ENCODE results near the gene CACNA1C.

The CACNA1C gene

DNA sequence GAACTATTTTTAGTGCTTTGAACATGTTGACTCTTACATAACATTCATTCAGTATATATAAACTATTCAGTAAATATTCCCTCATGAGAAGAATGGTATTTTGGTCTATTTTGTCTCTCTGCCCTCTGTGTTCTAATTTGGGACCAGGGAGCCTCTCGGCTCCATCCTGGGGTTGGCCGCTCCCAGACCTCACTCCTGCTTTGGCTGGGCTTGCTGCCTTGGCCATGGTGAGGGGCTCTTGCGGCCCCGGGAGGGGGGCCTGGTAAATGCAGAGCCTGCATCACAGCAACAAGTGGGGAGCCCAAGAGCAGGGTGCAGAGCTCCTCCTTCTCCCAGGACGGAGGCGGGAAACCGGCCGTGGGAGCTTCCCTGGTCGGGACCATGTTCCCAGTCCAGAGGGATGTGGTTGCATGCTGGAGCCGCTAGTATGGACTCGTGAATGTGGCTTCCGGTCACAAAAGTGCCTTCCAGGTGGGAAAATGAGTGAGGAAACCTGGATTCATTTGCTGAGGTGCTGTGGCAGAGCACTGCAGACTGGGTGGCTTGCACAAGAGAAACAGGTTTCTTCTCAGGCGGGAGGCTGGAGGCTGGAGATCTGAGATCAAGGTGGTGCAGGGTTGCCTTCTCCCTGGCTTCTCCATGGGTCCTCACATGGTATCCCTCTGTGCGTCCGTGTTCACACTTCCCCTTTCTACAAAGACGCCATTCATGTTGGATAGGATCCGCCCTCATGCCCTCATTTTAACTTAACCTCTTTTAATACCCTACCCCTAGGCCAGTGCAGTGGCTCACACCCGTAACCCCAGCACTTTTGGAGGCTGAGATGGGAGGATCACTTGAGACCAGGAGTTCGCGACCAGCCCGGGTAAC, 250.2 kb downstream of the CACNA1C start:
- DNase-seq = no peak

DNA sequence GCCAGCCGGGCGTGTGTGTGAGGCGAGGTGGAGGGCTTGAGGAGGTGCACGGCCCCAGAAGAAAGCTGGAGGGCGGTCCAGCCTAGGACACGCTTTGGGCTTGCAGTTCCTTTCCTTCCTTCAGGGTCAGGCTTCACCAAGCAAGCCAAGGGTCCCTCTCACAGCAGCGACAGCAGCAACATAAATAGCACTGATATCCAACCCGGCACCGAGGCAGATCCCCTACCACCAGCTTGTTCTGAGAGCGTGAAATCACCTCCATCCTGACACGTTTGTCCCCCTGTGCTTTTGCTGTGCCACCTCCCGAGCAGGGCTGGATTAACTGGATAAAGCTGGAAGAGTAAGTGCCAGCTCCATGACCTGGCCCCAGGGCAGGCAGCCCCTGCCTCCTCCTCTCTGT, 251.4 kb downstream of the CACNA1C start:
- DNase-seq = no peak

DNA sequence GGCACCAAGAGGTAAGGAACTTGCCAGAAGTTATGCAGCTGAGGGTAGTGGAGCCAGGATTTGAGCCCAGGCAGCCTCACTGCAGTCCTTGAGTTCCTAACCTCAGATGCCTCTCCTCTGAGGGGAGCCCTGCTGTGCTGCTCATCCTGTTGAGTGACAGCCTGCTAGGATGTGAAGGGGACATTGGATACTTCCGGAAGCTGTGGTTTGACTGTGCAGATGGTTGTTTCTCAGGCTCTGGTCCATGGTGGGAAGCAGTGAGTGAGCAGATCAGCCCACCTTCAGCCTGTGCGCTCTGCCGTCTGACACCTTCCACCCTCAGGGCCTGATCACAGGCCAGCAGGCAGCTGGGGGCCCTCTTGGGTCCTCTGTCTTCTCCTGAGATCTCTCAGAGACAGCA, 253.2 kb downstream of the CACNA1C start:
- DNase-seq = no peak

DNA sequence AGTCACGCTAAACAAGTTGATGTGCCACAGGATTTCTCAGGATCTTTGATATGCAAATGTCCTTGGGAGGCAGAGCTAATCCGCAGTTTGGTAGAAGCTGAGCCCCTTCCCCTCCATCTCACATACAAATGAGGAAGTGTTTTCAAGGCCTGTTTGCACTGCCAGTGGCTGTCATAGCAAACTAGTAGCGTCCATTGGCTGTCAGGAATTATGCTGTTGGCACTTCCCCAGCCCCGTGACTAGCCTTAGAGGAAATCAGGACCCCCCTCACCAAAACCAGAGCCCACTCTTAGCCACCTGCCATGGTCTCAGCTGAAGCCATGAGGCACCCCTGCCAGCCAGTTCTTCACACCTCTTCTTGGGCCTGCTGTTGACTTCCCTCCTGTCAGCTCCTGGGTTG, 253.9 kb downstream of the CACNA1C start:
- DNase-seq = no peak

DNA sequence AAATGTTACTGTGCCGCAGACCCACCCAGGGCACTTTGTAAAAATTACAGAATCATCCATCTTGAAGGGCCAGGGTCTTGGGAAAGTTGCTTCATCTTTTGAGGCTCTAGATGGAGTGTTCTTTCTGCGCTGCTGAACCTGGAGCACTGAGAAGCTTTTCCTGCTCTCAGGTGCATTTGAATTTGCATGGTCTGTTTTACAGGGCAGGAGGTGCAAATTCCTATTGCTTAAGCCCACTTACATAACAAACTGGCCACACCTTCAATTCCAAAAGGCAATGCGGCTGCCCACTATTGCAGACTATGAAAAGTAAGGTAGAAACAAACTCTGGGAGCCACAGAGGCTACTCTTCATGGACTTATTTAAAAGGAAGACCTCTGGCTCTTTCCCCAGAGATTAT, 254.8 kb downstream of the CACNA1C start:
- DNase-seq = no peak

DNA sequence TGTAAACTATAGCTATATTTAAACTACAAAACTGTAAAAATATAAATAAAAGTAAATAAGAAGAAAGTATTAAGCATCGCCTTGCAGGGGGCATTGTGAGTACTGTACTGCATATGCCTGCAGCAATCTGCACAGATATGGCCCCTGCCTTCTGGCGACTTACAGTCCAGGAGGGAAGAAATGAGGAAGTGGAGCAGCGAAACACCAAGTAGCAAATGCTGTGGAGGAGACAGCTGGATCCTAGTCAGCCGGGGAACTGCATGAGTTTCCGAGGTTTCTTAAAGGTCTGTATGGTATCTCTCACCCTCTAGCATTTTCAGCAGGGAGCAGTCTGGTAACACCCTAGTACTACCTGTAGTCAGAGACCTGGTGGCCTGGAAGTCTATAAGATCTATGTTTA, 256.9 kb downstream of the CACNA1C start:
- DNase-seq = no peak

DNA sequence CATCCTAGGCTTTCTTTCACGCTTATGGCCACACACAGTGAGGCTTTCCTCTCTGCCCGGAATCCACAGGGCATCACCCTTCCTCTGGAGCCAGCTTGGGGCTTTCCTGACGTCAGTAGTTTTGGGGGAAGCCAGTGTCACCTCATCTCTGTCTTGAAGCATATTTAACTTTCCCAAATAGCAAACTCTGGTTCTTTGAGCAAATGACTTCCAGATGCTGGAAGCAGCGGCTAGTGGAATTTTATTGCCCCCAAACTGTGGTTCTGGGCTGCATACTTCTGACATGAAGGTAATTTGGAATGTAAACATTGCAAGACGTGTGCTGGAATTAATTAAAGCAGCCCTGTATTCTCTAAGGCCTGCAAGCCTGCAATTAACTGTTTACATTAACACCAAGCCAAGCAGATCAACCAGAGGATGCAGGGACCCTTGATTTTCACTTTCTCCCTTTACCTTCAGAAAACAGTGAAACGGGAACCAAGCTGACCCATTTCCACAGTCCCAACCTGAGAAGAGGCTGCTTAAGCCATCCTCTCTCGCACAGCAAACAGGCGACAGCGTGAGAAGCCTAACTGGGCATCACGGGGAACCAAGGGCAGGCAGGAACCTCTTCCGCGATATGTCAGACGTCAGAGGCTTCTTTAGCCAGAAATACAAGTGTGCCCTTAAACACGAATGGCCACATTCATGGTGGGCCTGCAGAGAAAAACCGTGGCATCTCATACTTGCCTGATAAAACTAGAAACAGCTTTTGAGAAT, 258.4 kb downstream of the CACNA1C start:
- no peak for DNase-seq

DNA sequence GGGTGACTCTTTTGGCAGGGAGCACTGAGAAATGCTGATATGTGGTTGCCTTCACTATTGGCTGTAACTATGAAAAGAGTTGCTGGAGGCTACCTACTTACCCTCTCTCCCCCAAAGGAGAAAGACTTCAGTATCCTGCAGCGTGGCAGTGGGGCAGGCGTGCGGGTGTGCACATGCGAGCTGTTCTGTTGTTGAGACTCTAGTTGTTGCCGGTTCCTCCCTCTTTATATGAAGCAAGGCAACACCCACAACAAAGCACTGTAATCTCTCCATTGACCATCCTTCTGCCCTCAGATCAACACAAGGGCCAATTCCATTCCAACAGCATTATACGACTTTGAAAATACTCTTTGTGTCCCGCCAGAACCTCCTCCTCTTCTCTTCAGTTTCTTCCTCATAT, 259.4 kb downstream of the CACNA1C start:
- DNase-seq = no peak

DNA sequence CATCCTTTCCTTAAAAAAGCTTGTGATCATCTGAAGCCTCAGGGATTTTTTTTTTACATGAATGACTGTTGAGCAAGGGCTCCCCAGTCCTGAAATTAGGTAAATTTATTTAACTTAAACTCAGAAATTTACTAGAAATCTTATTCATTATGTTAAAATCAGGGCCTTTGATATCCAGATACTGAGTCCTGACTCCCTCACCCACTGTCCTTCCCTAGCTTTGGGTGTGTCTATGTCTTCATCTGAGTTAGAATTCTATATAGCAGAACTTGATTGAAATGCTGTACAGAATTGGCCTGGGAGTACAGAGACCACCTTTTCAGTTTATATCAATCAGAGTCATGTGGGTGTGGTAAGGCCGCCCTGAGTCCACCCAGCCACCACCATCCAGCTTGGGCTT, 260.0 kb downstream of the CACNA1C start:
- no peak for DNase-seq

DNA sequence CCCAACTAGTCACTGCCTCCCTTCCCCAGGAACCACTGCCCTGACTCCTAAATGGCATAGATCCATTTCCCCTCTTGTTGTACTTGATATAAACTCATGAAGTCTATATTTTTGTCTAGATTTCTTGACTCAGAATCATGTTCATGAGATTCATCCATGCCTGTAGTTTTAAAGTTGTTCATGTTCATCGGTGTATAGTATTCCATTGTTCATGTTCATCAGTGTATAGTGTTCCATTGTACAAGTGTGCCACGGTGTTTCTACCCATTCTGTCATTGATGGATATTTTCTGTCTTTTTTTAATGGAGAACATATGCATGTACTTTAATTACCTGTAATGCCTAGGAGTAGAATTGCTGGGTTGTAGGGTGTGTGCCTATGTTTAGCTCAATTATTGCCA, 261.7 kb downstream of the CACNA1C start:
- no peak for DNase-seq

DNA sequence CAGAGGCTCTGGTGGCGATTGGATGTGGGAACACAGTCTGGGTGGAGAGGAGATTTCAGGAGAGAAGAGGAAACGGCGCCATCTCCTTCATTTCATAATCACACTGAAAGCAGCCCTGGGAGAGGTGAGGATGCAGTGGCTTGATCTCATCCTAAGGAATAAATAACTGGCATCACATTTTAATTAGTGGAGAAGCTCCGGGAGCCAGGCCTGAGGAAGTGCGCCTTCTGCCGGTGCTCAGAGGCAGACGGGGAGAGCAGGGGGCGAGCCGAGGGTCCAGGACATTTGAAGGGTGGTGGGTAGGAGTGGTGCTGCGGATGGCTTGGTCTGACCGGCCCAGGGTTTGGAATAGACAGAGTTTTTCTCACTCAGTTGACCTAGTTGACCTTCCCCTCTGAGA, 265.0 kb downstream of the CACNA1C start:
- DNase-seq = no peak

DNA sequence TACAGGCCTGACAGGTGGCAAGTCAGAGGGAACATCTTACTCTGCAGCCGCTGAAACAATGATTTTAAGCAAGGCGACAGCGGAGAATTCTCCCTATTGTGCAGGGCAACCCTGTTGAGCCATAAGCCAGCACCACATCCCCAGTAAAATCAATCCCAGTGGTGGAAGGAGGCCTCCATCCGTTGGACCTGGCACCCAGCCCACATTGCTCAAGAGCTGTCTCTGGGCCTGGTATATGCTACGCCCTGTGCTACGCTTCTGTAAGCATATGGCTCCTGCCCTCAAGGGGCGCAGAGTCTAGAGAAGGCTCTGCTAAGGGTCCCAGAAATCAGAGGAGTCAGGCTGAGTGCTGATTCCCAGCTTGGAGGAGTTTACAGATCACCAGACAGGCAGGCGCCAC, 265.5 kb downstream of the CACNA1C start:
- DNase-seq = no peak

DNA sequence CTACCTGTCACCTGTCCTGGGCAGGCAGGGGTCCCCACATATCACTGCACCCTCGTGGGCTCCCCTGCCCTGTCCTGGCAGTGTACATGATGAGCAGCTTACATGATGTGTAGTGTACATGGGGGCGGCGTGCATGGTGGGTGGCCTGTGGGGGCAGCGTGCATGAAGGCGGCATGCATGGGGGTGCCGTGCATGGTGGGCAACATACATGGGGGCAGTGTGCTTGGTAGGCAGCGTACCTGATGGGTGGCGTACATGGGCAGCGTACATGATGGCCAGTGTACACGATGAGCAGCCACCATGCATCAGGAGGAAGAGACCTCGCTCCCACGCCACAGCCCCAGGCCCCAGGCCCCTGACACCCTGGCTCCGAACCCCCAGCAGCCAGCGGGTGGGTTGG, 266.3 kb downstream of the CACNA1C start:
- no peak for DNase-seq

DNA sequence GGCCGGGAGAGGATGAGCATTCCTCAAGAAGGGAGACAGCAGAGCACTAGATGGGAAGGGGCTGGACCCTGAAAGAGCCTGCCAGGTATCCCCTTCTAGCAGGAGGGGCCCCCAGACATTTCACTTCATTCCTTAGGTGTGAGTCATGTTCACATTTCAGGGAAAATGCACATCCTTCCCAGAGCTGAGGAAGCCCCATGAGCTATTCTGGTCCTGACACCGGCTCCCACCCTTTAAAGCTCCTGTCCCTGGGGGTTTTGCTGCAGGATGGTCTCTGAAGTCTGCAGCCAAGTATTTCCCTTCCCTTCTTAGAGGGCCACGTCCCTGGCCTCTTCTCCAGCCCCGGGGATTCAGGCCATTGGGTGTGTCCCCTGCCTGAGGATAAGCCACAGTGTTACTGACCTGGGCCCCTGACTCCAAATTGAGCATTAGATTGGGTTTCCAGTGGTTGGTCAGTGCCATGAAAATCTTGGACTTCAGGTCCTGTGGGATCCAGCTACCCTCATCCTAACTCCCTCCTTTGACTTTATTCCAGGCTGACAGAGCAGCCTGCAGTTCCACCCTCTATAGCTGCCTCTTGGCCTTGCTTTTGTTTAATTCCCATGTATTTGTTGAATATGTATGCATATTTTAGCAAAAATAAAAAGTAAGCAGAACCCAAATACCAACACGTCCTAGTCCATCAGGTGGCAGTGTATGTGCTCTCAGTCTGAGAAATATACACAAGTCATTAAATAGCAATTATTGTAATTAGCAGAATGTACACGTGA, 267.1 kb downstream of the CACNA1C start:
- no peak for DNase-seq

DNA sequence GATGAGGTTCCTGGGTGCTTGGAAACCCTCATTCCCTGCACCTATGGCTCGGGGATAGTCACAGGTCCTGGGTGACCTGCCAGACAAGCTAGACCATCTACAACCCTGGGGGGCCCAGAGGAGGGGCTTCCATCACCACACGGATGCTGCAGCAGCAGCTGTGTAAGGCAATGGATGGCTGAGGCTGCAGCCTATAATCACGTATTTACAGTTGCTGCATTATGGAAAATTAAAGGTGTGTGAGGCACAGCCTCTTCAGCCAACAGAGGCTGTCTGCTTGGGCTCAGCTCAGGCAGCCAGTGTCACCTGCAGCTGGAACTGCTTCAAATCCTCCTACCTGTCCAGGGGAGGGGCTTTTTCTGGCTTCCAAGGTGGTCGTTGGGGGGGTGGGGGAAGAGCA, 268.1 kb downstream of the CACNA1C start:
- no peak for DNase-seq

DNA sequence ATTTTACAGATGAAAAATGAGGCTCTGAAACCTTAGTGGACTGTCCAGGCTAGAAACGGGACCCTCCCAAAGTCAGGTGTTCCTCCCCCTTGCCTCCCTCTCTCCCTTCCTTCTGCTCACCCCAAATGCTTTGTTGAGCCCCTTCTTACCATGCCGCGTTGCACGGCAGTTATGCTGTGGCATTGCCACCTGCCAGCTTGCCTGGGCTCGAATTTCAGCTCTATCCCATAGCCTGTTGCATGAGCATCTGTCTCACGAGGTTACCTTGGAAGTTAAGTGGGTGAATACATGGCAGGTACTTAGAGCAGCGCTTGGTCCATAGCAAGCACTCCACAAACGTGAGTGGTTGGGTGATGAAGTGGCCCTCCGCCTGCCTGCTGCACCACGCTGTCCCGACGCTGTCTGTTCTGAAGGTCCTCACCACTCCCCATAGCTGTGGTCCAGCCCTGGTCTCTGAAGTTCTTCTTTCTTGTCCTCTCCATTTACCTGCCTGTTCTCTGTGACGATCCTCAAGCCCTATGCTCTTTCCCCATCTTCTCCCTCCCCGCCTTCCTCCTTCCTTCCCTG, 269.9 kb downstream of the CACNA1C start:
- no peak for DNase-seq

DNA sequence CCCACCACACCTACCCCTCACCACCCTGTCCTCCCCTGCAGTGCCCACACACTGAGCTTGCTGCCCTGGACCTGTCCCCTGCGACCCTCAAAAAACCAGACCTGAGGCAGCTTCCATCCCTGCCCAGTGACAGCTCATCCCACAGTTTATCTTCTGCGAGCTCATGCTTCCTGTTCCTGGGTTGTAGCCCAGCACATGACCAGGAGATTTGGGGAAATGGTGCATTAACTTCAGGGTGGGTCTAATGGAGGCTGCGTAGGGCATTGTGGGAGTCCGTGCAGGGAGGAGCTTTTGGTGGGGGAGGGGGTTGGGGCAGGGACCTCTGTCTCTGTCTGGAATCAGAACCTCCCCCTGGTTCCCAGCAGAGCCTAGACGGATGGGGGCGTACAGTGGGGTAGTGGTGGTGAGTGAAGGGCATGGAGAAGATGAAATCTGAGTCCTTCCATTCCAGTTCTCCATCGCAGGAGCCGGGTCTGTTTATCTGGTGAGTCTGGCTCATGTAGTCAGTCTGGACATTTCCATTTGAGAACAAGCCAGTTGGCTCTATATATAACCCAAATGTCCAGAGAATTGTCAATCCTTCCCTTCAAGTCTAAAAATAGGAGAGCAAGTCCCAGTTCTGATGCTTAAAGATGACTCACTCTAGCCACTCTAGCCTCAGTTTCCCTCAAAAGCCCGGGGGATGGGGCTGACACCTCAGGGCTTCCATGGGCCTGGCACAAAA, 270.9 kb downstream of the CACNA1C start:
- no peak for DNase-seq

DNA sequence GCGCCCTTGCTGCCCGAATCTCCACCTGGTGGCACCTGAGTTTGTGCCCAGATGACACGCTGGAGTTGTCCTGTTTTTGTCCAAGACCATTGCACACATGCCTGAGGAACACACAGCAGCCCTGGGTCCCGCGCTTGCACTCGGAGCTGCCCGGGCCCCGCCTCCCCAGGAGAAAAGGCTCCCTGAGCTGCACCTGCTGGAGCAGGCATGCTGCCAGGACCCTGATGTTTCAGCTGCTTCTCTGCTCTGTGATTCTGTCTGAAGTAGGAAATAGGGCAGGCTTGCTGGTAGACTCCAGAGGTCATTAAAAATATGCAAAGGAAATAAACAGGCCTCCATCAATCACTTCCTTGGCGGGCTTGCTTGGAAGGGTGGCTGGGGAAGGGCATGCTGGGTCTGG, 271.6 kb downstream of the CACNA1C start:
- DNase-seq = no peak

DNA sequence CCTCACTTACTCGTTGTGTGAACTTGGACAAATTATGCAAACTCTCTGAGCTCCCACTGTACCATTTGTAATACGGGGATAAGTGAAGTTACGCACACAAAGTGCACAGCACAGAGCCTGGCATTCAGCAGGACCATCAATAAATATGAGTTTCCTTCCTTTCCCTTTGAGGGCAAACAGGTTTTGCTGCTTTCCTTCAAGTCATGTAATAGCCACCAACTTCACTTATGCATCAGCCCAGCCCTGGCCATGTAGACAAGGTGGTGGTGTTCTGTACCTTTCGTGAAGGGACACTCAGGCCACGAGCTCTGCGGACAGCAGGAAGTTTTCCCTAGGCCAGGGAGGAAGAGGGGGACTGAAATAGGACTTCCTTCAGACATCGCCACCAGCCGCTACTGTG, 272.7 kb downstream of the CACNA1C start:
- DNase-seq = no peak

DNA sequence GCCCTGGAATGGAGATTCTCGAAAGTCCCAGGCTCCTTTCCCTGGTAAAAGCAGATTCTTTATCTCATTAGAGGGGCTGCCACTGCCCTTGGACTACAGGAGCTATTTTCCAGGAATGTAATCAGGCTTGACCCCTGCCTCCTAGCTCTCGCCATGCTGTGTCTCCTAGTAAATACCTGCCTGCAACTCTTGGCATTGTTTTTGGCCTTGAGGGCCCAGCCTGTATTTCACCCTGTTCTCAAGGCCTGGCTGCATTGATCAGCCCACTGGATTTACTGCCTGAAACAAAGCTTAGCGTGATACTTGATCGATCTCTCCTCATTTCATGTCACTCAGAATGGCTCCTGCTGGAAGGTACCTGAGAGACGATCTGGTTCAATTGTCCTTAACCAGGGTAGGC, 273.7 kb downstream of the CACNA1C start:
- no peak for DNase-seq

DNA sequence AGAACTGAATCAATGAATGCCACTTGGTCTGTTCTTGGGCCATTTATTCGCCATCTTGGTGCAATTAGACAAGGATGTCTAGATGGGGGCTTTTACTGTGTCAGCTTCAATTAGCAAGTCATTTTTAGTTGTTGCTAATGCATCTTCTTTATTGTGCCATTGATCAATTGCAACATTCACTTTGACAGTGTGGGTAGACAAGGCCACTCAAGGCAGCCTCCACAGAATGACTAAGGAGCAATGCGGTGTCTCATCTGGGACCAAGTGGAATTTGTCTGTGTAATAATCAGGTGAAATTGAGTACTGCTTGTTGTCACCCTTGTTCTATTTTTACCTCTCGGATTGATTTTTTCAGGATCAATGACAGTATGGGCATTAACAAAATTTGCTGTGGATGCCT, 275.9 kb downstream of the CACNA1C start:
- no peak for DNase-seq

DNA sequence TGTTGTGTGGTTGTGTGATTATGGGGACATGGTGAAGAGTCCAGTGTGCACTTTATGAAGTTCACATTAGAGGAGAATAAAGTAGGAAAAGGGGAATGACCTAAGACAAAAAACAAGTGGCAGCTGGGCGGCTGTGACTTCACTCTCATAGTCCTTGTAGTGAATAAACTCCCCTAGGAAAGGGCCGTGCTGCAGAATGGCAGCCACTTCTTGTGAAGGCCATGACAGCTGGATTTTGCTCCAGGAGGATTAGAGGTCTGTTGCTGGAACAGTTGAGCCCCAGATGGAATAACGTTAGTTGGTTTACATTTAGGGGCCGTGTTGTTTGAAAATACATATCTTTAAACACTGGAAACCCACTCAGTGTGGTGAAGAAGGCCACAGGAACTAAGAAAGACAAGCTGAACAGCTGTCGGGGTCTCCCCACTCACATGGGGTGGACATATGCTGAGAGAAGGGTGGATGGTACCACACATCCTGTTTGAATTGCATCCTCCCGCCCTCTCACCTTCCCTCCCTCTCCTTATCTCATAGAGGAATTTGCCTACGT, 276.9 kb downstream of the CACNA1C start:
- DNase-seq = no peak

Measured in CD4-positive, alpha-beta T cell treated with Interleukin-10 for 1 hour (primary cell).